Mammary epithelial cell (primary cell): ENCODE results near the gene TNS4.

Source experiments
- EZH2 ChIP-seq: IDR thresholded peaks from 2 replicates; pipeline ENCODE4 v1.6.1; 2012; ENCODE audit warnings: low read length, inconsistent platforms, borderline replicate concordance
- TF ChIP-seq, protein P1 (sequence below), 2 donors: IDR thresholded peaks in 1 of 2; conservative IDR thresholded peaks in 1 of 2; 2 replicates each; pipeline ENCODE4 v1.5.1; 2011 to 2012; ENCODE audit warnings: inconsistent platforms in 2 of 2, low read length in 2 of 2, mild to moderate bottlenecking in 2 of 2, control low read depth in 1 of 2, low read depth in 1 of 2; ENCODE audit not compliant: insufficient read depth in 1 of 2; ENCODE audit errors: extremely low read depth in 1 of 2

DNA sequence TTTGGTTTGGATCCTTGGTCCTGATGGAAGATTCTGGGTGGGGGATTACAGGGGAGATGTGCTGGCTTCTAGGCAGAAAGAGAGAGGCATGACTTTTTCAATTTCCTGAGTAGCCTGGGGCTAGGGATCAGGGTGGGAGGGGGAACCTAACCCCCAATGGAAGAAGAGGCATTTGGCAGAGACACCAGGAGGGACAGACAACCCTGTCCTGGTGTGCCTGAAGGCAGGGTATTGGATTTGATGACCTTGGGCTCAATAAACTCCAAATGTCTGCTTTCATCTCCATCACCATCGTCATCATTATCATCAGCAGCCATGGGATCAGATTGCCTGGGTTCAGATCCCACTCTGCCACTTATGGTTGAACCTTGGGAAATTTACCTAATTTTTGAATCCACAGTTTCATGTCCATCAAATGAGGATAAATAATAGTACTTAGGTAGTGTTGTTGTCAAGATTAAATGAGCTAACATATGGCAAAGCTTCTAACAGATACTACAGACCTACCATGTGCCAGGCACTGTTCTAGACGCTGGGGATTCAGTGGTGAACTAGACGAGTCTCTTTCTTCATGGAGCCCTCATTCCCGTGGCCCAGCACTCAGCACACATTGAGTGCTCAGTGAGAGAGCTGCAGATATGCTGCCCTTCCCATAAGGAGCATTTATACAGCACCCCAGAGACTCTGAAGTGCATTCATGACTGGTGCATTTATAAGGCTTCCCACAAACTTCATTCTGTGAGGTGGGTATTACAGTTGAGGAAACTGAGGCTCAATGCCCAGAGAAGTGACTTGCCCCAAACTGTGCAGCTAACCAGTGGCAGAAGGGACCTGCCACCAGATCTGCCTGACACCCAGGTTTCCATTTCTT, 31.4 kb downstream of the TNS4 start:
- TF ChIP-seq, protein P1, sequence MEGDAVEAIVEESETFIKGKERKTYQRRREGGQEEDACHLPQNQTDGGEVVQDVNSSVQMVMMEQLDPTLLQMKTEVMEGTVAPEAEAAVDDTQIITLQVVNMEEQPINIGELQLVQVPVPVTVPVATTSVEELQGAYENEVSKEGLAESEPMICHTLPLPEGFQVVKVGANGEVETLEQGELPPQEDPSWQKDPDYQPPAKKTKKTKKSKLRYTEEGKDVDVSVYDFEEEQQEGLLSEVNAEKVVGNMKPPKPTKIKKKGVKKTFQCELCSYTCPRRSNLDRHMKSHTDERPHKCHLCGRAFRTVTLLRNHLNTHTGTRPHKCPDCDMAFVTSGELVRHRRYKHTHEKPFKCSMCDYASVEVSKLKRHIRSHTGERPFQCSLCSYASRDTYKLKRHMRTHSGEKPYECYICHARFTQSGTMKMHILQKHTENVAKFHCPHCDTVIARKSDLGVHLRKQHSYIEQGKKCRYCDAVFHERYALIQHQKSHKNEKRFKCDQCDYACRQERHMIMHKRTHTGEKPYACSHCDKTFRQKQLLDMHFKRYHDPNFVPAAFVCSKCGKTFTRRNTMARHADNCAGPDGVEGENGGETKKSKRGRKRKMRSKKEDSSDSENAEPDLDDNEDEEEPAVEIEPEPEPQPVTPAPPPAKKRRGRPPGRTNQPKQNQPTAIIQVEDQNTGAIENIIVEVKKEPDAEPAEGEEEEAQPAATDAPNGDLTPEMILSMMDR (conservative IDR thresholded peaks at IDR 0.05 in 1 of 2, IDR thresholded peaks at IDR 0.05 in 1 of 2; ENCODE audit: extremely low read depth in 1 of 2, insufficient read depth in 1 of 2, low read depth in 1 of 2, low read length in 2 of 2): no peak
- TF ChIP-seq EZH2: no peak
